ENCODE data around the gene SAMD10.

DNA sequence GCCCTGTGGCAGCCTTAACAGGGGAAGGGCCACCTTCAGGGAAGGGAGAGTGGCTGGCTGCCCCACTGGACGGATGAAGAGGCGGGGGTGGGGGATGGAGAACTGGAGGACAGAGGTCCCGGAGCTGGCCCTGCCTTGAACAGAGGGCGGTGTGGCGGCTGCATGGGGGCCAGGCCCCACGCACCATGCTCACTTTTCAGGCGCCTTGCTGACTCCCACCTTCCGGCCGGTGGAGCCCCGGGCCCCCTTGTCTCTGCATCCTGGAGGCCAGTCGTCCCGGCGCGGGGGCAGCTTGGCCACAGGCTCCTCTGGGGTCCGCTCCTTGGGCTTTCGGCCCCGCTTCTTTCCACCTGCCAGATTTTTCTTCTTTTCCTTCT is 19.8 kb downstream of the SAMD10 start:
- no peak for TF ChIP-seq POLR2A (IDR thresholded peaks at IDR 0.05)
- TF ChIP-seq, protein P1, sequence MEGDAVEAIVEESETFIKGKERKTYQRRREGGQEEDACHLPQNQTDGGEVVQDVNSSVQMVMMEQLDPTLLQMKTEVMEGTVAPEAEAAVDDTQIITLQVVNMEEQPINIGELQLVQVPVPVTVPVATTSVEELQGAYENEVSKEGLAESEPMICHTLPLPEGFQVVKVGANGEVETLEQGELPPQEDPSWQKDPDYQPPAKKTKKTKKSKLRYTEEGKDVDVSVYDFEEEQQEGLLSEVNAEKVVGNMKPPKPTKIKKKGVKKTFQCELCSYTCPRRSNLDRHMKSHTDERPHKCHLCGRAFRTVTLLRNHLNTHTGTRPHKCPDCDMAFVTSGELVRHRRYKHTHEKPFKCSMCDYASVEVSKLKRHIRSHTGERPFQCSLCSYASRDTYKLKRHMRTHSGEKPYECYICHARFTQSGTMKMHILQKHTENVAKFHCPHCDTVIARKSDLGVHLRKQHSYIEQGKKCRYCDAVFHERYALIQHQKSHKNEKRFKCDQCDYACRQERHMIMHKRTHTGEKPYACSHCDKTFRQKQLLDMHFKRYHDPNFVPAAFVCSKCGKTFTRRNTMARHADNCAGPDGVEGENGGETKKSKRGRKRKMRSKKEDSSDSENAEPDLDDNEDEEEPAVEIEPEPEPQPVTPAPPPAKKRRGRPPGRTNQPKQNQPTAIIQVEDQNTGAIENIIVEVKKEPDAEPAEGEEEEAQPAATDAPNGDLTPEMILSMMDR (IDR thresholded peaks at IDR 0.05): no peak

Data from testis (tissue), 2 donors.